ENCODE measurements around the gene JARID2. TPM values are rescaled to one million over a fixed set of nuclear protein-coding genes. Genes with fewer than 3 reads are reported as not detected.

The JARID2 gene
- total and polyA plus RNA-seq, 9 of the 15 experiments (the other 6 are each of a cell fraction or from before 2014, with no cell fraction given) = 5.0 to 29.0 (median 15.6) TPM

GRCh38 chr6:15551798-15552197, 305.9 kb downstream of the JARID2 start (continued):
- TF ChIP-seq JUN (IDR thresholded peaks at IDR 0.05; ENCODE audit: borderline replicate concordance, low read depth, low read length) (no peak), JUN (CRISPR knock-in tag; IDR thresholded peaks at IDR 0.05; ENCODE audit: borderline replicate concordance) (no peak), ETV5 (CRISPR knock-in tag; IDR thresholded peaks at IDR 0.05; ENCODE audit: low read depth) (no peak), IFI16 (CRISPR knock-in tag; IDR thresholded peaks at IDR 0.05) (no peak), TFAP4 (CRISPR knock-in tag; IDR thresholded peaks at IDR 0.05; ENCODE audit: borderline replicate concordance) (peak; percentile 72), U2AF2 (optimal IDR thresholded peaks at IDR 0.05; ENCODE audit: low read depth, low read length) (no peak), RFX5 (IDR thresholded peaks at IDR 0.05; ENCODE audit: low read depth, low read length) (no peak), CCNT2 (IDR thresholded peaks at IDR 0.05; ENCODE audit: borderline replicate concordance, extremely low read depth, insufficient read length, low read depth, low read length) (no peak), VEZF1 (CRISPR knock-in tag; IDR thresholded peaks at IDR 0.05) (no peak), BRD9 (IDR thresholded peaks at IDR 0.05; ENCODE audit: low read depth, partially characterized antibody) (no peak), ZBTB40 (IDR thresholded peaks at IDR 0.05) (no peak), ZBTB40 (CRISPR knock-in tag; IDR thresholded peaks at IDR 0.05) (no peak), TCF3 (CRISPR knock-in tag; IDR thresholded peaks at IDR 0.05) (peak; percentile 12; the same call in 1 of the 2 replicates), HNRNPL (IDR thresholded peaks at IDR 0.05; ENCODE audit: low read depth, low read length) (no peak), ZNF740 (CRISPR knock-in tag; IDR thresholded peaks at IDR 0.05) (no peak), ZNF740 (tag; IDR thresholded peaks at IDR 0.05) (no peak), HDAC6 (IDR thresholded peaks at IDR 0.05; ENCODE audit: low read depth, low read length) (no peak)

All from K562 (cell line).